H1 (cell line): ENCODE measurements around the gene ELMO3. TPM values are rescaled to one million over a fixed set of nuclear protein-coding genes. Genes with fewer than 3 reads are reported as not detected.

Source experiments
- CTCF ChIA-PET: fragments of 300-600 bp; sonication (Branson Sonifier 250); formaldehyde crosslinking; loops from one replicate; lab custom pipeline; 2021; ENCODE audit not compliant: partially characterized antibody; lab: Charles Lee
- POLR2A ChIA-PET: fragments of 300-600 bp; sonication (Branson Sonifier 250); formaldehyde crosslinking; loops from one replicate; lab custom pipeline; 2021; ENCODE audit warnings: inconsistent platforms; ENCODE audit not compliant: partially characterized antibody; lab: Charles Lee
- DNase-seq, 2 experiments: peaks; one replicate each; pipeline versions ENCODE4 v3.0.0 to v3.0.0-alpha.2; 2010 to 2022; ENCODE audit warnings: low spot score in 2 of 2, low read depth in 1 of 2, mixed read lengths in 1 of 2
- FAIRE-seq: peaks from 2 replicates; lab custom pipeline; 2011; peaks lifted over from hg19 to GRCh38; lab: Jason Lieb, UNC
- H2AFZ ChIP-seq: 2 replicates; pipeline ENCODE4 v1.8.1; 2012; ENCODE audit warnings: low read length, inconsistent platforms
- H2AK5ac ChIP-seq: 2 replicates; pipeline ENCODE4 v1.6.1; 2013; ENCODE audit warnings: low read depth, low read length
- H2BK120ac ChIP-seq: replicated peaks from 2 replicates; pipeline ENCODE3; 2013; ENCODE audit warnings: low read depth, low read length, inconsistent platforms
- H2BK12ac ChIP-seq: 2 replicates; pipeline ENCODE4 v1.6.1; 2013; ENCODE audit warnings: low read depth, low read length
- H2BK15ac ChIP-seq: 2 replicates; pipeline ENCODE4 v1.6.1; 2013; ENCODE audit warnings: low read length
- H2BK20ac ChIP-seq: 2 replicates; pipeline ENCODE4 v1.6.1; 2013; ENCODE audit warnings: low read length
- H2BK5ac ChIP-seq: 2 replicates; pipeline ENCODE4 v1.6.1; 2013; ENCODE audit warnings: low read depth, low read length
- H3K14ac ChIP-seq: 2 replicates; pipeline ENCODE4 v1.6.1; 2013; ENCODE audit warnings: inconsistent platforms; ENCODE audit not compliant: insufficient read length
- H3K18ac ChIP-seq: 2 replicates; pipeline ENCODE4 v1.6.1; 2013; ENCODE audit warnings: low read length; ENCODE audit errors: extremely low read depth
- H3K23ac ChIP-seq: 2 replicates; pipeline ENCODE4 v1.6.1; 2013; ENCODE audit warnings: inconsistent platforms; ENCODE audit not compliant: insufficient read length
- H3K23me2 ChIP-seq: 2 replicates; pipeline ENCODE4 v1.6.1; 2013; ENCODE audit warnings: low read depth, low read length
- H3K27ac ChIP-seq: 2 replicates; pipeline ENCODE4 v1.6.1; 2011; ENCODE audit warnings: low read depth, low read length, inconsistent platforms
- H3K27me3 ChIP-seq, 4 experiments: replicated peaks in 1 of 4; 1 replicate in 1 of 4; 2 replicates in 3 of 4; pipeline versions ENCODE4 v1.6.1 to v1.8.1; 2011 to 2013; ENCODE audit warnings: low read length in 3 of 4, mild to moderate bottlenecking in 3 of 4, inconsistent platforms in 2 of 4, mixed read lengths in 2 of 4, moderate library complexity in 1 of 4; ENCODE audit not compliant: control insufficient read depth in 3 of 4, insufficient read depth in 3 of 4; ENCODE audit errors: extremely low read depth in 1 of 4
- H3K36me3 ChIP-seq, 4 experiments: 2 replicates each; pipeline versions ENCODE4 v1.6.1 to v1.8.1; 2011 to 2013; ENCODE audit warnings: mild to moderate bottlenecking in 4 of 4, low read length in 3 of 4, moderate library complexity in 2 of 4, control low read depth in 1 of 4, inconsistent platforms in 1 of 4; ENCODE audit not compliant: insufficient read depth in 4 of 4, control insufficient read depth in 2 of 4
- H3K4ac ChIP-seq: replicated peaks from 2 replicates; pipeline ENCODE3; 2013; ENCODE audit warnings: low read length, low read depth, mixed read lengths, inconsistent platforms; ENCODE audit not compliant: insufficient read length
- H3K4me1 ChIP-seq, 4 experiments: replicated peaks in 1 of 4; 1 replicate in 1 of 4; 2 replicates in 3 of 4; pipeline versions ENCODE4 v1.6.1 to v1.8.1; 2011 to 2013; ENCODE audit warnings: low read length in 3 of 4, inconsistent platforms in 2 of 4, mixed read lengths in 1 of 4; ENCODE audit not compliant: insufficient read depth in 4 of 4, control insufficient read depth in 3 of 4
- H3K4me2 ChIP-seq, 2 experiments: 2 replicates each; pipeline versions ENCODE4 v1.6.1 to v1.8.1; 2011 to 2013; ENCODE audit warnings: low read depth in 2 of 2, low read length in 2 of 2, control low read depth in 1 of 2, inconsistent platforms in 1 of 2, mild to moderate bottlenecking in 1 of 2; ENCODE audit not compliant: insufficient read depth in 1 of 2
- H3K4me3 ChIP-seq, 4 experiments: fragments of 200-600, 300-600 bp in 1 of 4; sonication (generic), shearing (Covaris generic), sonication (Bioruptor Twin) in 1 of 4; 2 replicates each; pipeline versions ENCODE4 v1.5.1 to v1.8.1; 2011 to 2016; ENCODE audit warnings: low read length in 4 of 4, low read depth in 3 of 4, control low read depth in 2 of 4, inconsistent platforms in 2 of 4, mild to moderate bottlenecking in 2 of 4, mixed read lengths in 1 of 4, moderate library complexity in 1 of 4; ENCODE audit not compliant: insufficient read depth in 2 of 4; ENCODE audit errors: extremely low read depth in 1 of 4
- H3K56ac ChIP-seq: replicated peaks from 2 replicates; pipeline ENCODE3; 2013; ENCODE audit warnings: low read depth, mild to moderate bottlenecking, mixed read lengths, low read length, inconsistent platforms; ENCODE audit not compliant: insufficient read length
- H3K79me1 ChIP-seq: 2 replicates; pipeline ENCODE4 v1.6.1; 2013; ENCODE audit warnings: low read depth, low read length, control low read depth
- H3K79me2 ChIP-seq, 2 experiments: 2 replicates each; pipeline versions ENCODE4 v1.6.1 to v1.8.1; 2012 to 2013; ENCODE audit warnings: low read length in 2 of 2, mild to moderate bottlenecking in 2 of 2, inconsistent platforms in 1 of 2; ENCODE audit not compliant: insufficient read depth in 2 of 2, control insufficient read depth in 1 of 2
- H3K9ac ChIP-seq, 4 experiments: replicated peaks in 1 of 4; 1 replicate in 1 of 4; 2 replicates in 3 of 4; pipeline versions ENCODE4 v1.6.1 to v1.8.1; 2011 to 2013; ENCODE audit warnings: low read depth in 3 of 4, low read length in 3 of 4, control low read depth in 2 of 4, mild to moderate bottlenecking in 2 of 4, moderate library complexity in 2 of 4, inconsistent platforms in 1 of 4; ENCODE audit errors: extremely low read depth in 1 of 4
- H3K9me3 ChIP-seq, 2 experiments: 2 replicates each; pipeline versions ENCODE4 v1.6.1 to v1.8.1; 2012 to 2013; ENCODE audit warnings: mild to moderate bottlenecking in 2 of 2, moderate library complexity in 2 of 2, control low read depth in 1 of 2, inconsistent platforms in 1 of 2, low read depth in 1 of 2, low read length in 1 of 2, mixed read lengths in 1 of 2; ENCODE audit not compliant: insufficient read depth in 2 of 2
- H4K20me1 ChIP-seq, 2 experiments: replicated peaks in 1 of 2; 2 replicates each; pipeline versions ENCODE3 to v1.8.1; 2011 to 2013; ENCODE audit warnings: inconsistent platforms in 2 of 2, low read length in 2 of 2, mild to moderate bottlenecking in 1 of 2; ENCODE audit not compliant: insufficient read depth in 2 of 2, control insufficient read depth in 1 of 2
- H4K5ac ChIP-seq: 2 replicates; pipeline ENCODE4 v1.6.1; 2013; ENCODE audit warnings: low read length, low read depth, mixed read lengths, inconsistent platforms; ENCODE audit not compliant: insufficient read length
- H4K8ac ChIP-seq: 2 replicates; pipeline ENCODE4 v1.8.0; 2013; ENCODE audit warnings: mild to moderate bottlenecking, moderate library complexity, low read length, inconsistent platforms; ENCODE audit not compliant: insufficient read depth; ENCODE audit errors: extremely low read depth
- H4K91ac ChIP-seq: replicated peaks from 2 replicates; pipeline ENCODE3; 2013; ENCODE audit warnings: low read length, mixed read lengths, inconsistent platforms; ENCODE audit not compliant: insufficient read length
- BRCA1 ChIP-seq: IDR thresholded peaks from 2 replicates; pipeline ENCODE4 v1.6.1; 2012; ENCODE audit warnings: low read depth, low read length, improper control_type of control experiment
- E2F6 ChIP-seq: IDR thresholded peaks from 2 replicates; pipeline ENCODE4 v1.6.1; 2012; ENCODE audit warnings: inconsistent platforms
- KDM1A ChIP-seq: fragments of 200-600, 300-600 bp; sonication (generic); IDR thresholded peaks from 2 replicates; pipeline ENCODE4 v1.7.1; 2016; ENCODE audit warnings: mild to moderate bottlenecking, low read length, borderline replicate concordance
- KDM4A ChIP-seq: IDR thresholded peaks from one replicate; pipeline ENCODE4 v1.7.1; 2012; ENCODE audit warnings: low read depth, mild to moderate bottlenecking, moderate library complexity, low read length, inconsistent platforms; ENCODE audit not compliant: severe bottlenecking
- SP1 ChIP-seq: IDR thresholded peaks from 2 replicates; pipeline ENCODE4 v1.6.1; 2011; ENCODE audit warnings: low read depth, low read length
- WGBS, 2 experiments: shearing (Covaris generic) in 1 of 2; methylation state at CpG; one replicate each; pipeline versions ENCODE4 v1.1.6 to v1.1.7; 2013 to 2015; ENCODE audit warnings: low lambda C conversion rate in 2 of 2, mixed read lengths in 2 of 2, inconsistent platforms in 1 of 2, low coverage in 1 of 2, missing lambda C conversion rate in 1 of 2; ENCODE audit not compliant: insufficient replicate concordance in 2 of 2, insufficient coverage in 1 of 2, insufficient read length in 1 of 2; ENCODE audit errors: extremely low coverage in 1 of 2, missing lambda C conversion rate in 1 of 2; 5-methylcytosine and 5-hydroxymethylcytosine counted together
- polyA plus RNA-seq, 7 experiments: library from polyadenylated mRNA; depleted of rRNA in 3 of 7; stranded (reverse) in 5 of 7; unstranded in 2 of 7; fragments of >200 nt in 5 of 7; fragments of 200-250 nt in 2 of 7; gene quantifications; 1 replicate in 5 of 7; 2 replicates in 1 of 7; 4 replicates in 1 of 7; pipeline versions ENCODE4 v1.2.1 to v1.2.3, GENCODE V29; 2011 to 2013; ENCODE audit warnings: missing spikeins in 2 of 7, mixed read lengths in 2 of 7
- total RNA-seq: library from RNA; stranded (reverse); fragmentation: NEBNext Ultra II Directional; extraction: Animal tissue kit (Norgen Biotek cat#: 25700); gene quantifications from 2 replicates; pipeline ENCODE4 v1.2.1, GENCODE V29; 2021

ELMO3 gene
- total and polyA plus RNA-seq, 2 of the 8 experiments (the other 6 are each of a cell fraction or from before 2014, with no cell fraction given) = 9.6 to 10.9 TPM

DNA sequence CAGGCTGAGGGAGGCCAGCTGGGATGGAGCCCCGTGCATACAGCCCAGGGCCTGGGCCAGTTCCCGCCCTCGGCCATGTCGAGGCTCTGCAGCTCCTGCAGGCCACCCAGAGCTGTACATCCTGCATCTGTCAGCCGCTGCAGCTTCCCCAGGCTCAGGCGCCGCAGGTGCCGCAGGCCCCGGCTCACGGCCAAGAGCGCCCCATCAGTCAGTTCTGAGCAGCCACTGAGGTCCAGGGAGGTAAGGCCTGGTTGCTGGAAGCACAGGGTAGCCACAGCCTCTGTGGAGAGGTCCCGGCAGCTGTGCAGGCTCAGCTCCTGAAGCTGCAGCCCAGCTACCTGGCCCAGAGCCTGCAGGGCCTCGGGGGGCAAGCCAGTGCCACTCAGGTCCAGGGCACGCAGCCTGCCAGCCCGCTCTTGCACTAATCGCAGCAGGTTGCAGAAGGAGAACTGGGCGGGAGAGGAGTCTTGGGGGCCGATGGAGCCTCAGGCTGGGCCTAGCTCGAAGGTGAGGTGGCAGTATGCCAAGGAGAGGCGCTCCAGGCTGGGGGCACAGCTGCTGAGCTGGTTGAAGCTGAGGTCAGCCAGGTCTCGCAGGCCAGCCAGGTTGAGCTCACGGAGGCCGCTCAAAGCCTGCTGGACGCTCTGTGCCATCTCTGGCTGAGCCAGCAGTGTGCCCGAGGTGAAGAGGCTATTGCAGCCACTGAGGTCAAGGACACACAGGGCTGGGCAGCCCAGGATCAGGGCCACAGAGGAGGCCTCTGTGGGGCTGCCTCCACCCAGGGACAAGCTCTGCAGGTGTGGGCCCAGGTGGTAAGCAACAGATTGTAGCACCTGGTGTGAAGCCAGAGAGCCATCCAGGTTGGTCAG lies 11.4 kb downstream of the ELMO3 start:
- no peak overlapping the region for H4K5ac ChIP-seq
- no peak overlapping the region for H3K18ac ChIP-seq
- no peak overlapping the region for H2BK20ac ChIP-seq
- H3K79me2 ChIP-seq = no peaks in the 10 kb centered on the region
- no peak overlapping the region for H3K9ac ChIP-seq
- H3K36me3 ChIP-seq = no peaks in the 10 kb centered on the region
- H2BK5ac ChIP-seq = no peak overlapping the region
- DNase-seq = no peak
- no peak overlapping the region for H2BK120ac ChIP-seq
- H3K27ac ChIP-seq = no peak overlapping the region
- H3K4me3 ChIP-seq = no peak overlapping the region
- 84% methylated on average over 25 of the region's 25 CpGs; no CpG with 5 or more reads in 1 of the 2 experiments for WGBS, 2 experiments
- H3K14ac ChIP-seq = no peak overlapping the region
- H4K20me1 ChIP-seq = no peaks in the 10 kb centered on the region
- ChIA-PET CTCF (interaction anchor here (1.3 to 8.9 kb wide), 7 partner anchors 13 to 259 kb away, joined by 3 to 111 read pairs (median 6); partner anchors contain the start of genes E2F4, ELMO3, NOL3 and TMEM208), POLR2A (interaction anchor here (0.6 to 4.3 kb wide), 4 partner anchors 10 to 174 kb away, joined by 4 to 20 read pairs (median 4); partner anchors contain the start of gene TMEM208)
- no peak overlapping the region for H2BK12ac ChIP-seq
- no peak overlapping the region for H3K4ac ChIP-seq
- FAIRE-seq = no peak
- H2AFZ ChIP-seq = no peak overlapping the region
- H3K56ac ChIP-seq = no peak overlapping the region
- H2BK15ac ChIP-seq = no peak overlapping the region
- H4K91ac ChIP-seq = no peak overlapping the region
- H3K79me1 ChIP-seq = no peaks in the 10 kb centered on the region
- H3K4me2 ChIP-seq = no peak overlapping the region
- H3K23me2 ChIP-seq = no peaks in the 10 kb centered on the region
- H3K23ac ChIP-seq = no peak overlapping the region
- no peak overlapping the region for H4K8ac ChIP-seq
- H3K27me3 ChIP-seq = peaks cover 0 to 9% (median 6%) of the 10 kb centered on the region in 4 experiments; a peak in 4 of 7 replicates
- H2AK5ac ChIP-seq = 0 out of 2 replicates have a peak overlapping the region, but pooled peaks have one; percentile 13
- no peaks in the 10 kb centered on the region for H3K9me3 ChIP-seq
- no peak for TF ChIP-seq BRCA1
- TF ChIP-seq SP1 = no peak
- no peak for TF ChIP-seq KDM4A
- TF ChIP-seq KDM1A = no peak
- TF ChIP-seq E2F6 = 0 out of 2 replicates have a peak, but pooled peaks have one; percentile 20
- peaks cover 0 to 10% (median 1%) of the 10 kb centered on the region in 4 experiments; a peak in 2 of 7 replicates for H3K4me1 ChIP-seq
